H1 (cell line): Measurements from ENCODE around the gene NENF. TPM values are rescaled to one million over a fixed set of nuclear protein-coding genes. Genes with fewer than 3 reads are reported as not detected.

Source experiments
- CTCF ChIA-PET: fragments of 300-600 bp; sonication (Branson Sonifier 250); formaldehyde crosslinking; loops from one replicate; lab custom pipeline; 2021; ENCODE audit not compliant: partially characterized antibody; lab: Charles Lee
- POLR2A ChIA-PET: fragments of 300-600 bp; sonication (Branson Sonifier 250); formaldehyde crosslinking; loops from one replicate; lab custom pipeline; 2021; ENCODE audit warnings: inconsistent platforms; ENCODE audit not compliant: partially characterized antibody; lab: Charles Lee
- DNase-seq, 2 experiments: peaks; one replicate each; pipeline versions ENCODE4 v3.0.0 to v3.0.0-alpha.2; 2010 to 2022; ENCODE audit warnings: low spot score in 2 of 2, low read depth in 1 of 2, mixed read lengths in 1 of 2
- FAIRE-seq: peaks from 2 replicates; lab custom pipeline; 2011; peaks lifted over from hg19 to GRCh38; lab: Jason Lieb, UNC
- H2AFZ ChIP-seq: 2 replicates; pipeline ENCODE4 v1.8.1; 2012; ENCODE audit warnings: low read length, inconsistent platforms
- H2AK5ac ChIP-seq: 2 replicates; pipeline ENCODE4 v1.6.1; 2013; ENCODE audit warnings: low read depth, low read length
- H2BK120ac ChIP-seq: replicated peaks from 2 replicates; pipeline ENCODE3; 2013; ENCODE audit warnings: low read depth, low read length, inconsistent platforms
- H2BK12ac ChIP-seq: 2 replicates; pipeline ENCODE4 v1.6.1; 2013; ENCODE audit warnings: low read depth, low read length
- H2BK15ac ChIP-seq: 2 replicates; pipeline ENCODE4 v1.6.1; 2013; ENCODE audit warnings: low read length
- H2BK20ac ChIP-seq: 2 replicates; pipeline ENCODE4 v1.6.1; 2013; ENCODE audit warnings: low read length
- H2BK5ac ChIP-seq: 2 replicates; pipeline ENCODE4 v1.6.1; 2013; ENCODE audit warnings: low read depth, low read length
- H3K14ac ChIP-seq: 2 replicates; pipeline ENCODE4 v1.6.1; 2013; ENCODE audit warnings: inconsistent platforms; ENCODE audit not compliant: insufficient read length
- H3K18ac ChIP-seq: 2 replicates; pipeline ENCODE4 v1.6.1; 2013; ENCODE audit warnings: low read length; ENCODE audit errors: extremely low read depth
- H3K23ac ChIP-seq: 2 replicates; pipeline ENCODE4 v1.6.1; 2013; ENCODE audit warnings: inconsistent platforms; ENCODE audit not compliant: insufficient read length
- H3K23me2 ChIP-seq: 2 replicates; pipeline ENCODE4 v1.6.1; 2013; ENCODE audit warnings: low read depth, low read length
- H3K27ac ChIP-seq: 2 replicates; pipeline ENCODE4 v1.6.1; 2011; ENCODE audit warnings: low read depth, low read length, inconsistent platforms
- H3K27me3 ChIP-seq, 4 experiments: replicated peaks in 1 of 4; 1 replicate in 1 of 4; 2 replicates in 3 of 4; pipeline versions ENCODE4 v1.6.1 to v1.8.1; 2011 to 2013; ENCODE audit warnings: low read length in 3 of 4, mild to moderate bottlenecking in 3 of 4, inconsistent platforms in 2 of 4, mixed read lengths in 2 of 4, moderate library complexity in 1 of 4; ENCODE audit not compliant: control insufficient read depth in 3 of 4, insufficient read depth in 3 of 4; ENCODE audit errors: extremely low read depth in 1 of 4
- H3K36me3 ChIP-seq, 4 experiments: 2 replicates each; pipeline versions ENCODE4 v1.6.1 to v1.8.1; 2011 to 2013; ENCODE audit warnings: mild to moderate bottlenecking in 4 of 4, low read length in 3 of 4, moderate library complexity in 2 of 4, control low read depth in 1 of 4, inconsistent platforms in 1 of 4; ENCODE audit not compliant: insufficient read depth in 4 of 4, control insufficient read depth in 2 of 4
- H3K4ac ChIP-seq: replicated peaks from 2 replicates; pipeline ENCODE3; 2013; ENCODE audit warnings: low read length, low read depth, mixed read lengths, inconsistent platforms; ENCODE audit not compliant: insufficient read length
- H3K4me1 ChIP-seq, 4 experiments: replicated peaks in 1 of 4; 1 replicate in 1 of 4; 2 replicates in 3 of 4; pipeline versions ENCODE4 v1.6.1 to v1.8.1; 2011 to 2013; ENCODE audit warnings: low read length in 3 of 4, inconsistent platforms in 2 of 4, mixed read lengths in 1 of 4; ENCODE audit not compliant: insufficient read depth in 4 of 4, control insufficient read depth in 3 of 4
- H3K4me2 ChIP-seq, 2 experiments: 2 replicates each; pipeline versions ENCODE4 v1.6.1 to v1.8.1; 2011 to 2013; ENCODE audit warnings: low read depth in 2 of 2, low read length in 2 of 2, control low read depth in 1 of 2, inconsistent platforms in 1 of 2, mild to moderate bottlenecking in 1 of 2; ENCODE audit not compliant: insufficient read depth in 1 of 2
- H3K4me3 ChIP-seq, 4 experiments: fragments of 200-600, 300-600 bp in 1 of 4; sonication (generic), shearing (Covaris generic), sonication (Bioruptor Twin) in 1 of 4; 2 replicates each; pipeline versions ENCODE4 v1.5.1 to v1.8.1; 2011 to 2016; ENCODE audit warnings: low read length in 4 of 4, low read depth in 3 of 4, control low read depth in 2 of 4, inconsistent platforms in 2 of 4, mild to moderate bottlenecking in 2 of 4, mixed read lengths in 1 of 4, moderate library complexity in 1 of 4; ENCODE audit not compliant: insufficient read depth in 2 of 4; ENCODE audit errors: extremely low read depth in 1 of 4
- H3K56ac ChIP-seq: replicated peaks from 2 replicates; pipeline ENCODE3; 2013; ENCODE audit warnings: low read depth, mild to moderate bottlenecking, mixed read lengths, low read length, inconsistent platforms; ENCODE audit not compliant: insufficient read length
- H3K79me1 ChIP-seq: 2 replicates; pipeline ENCODE4 v1.6.1; 2013; ENCODE audit warnings: low read depth, low read length, control low read depth
- H3K79me2 ChIP-seq, 2 experiments: 2 replicates each; pipeline versions ENCODE4 v1.6.1 to v1.8.1; 2012 to 2013; ENCODE audit warnings: low read length in 2 of 2, mild to moderate bottlenecking in 2 of 2, inconsistent platforms in 1 of 2; ENCODE audit not compliant: insufficient read depth in 2 of 2, control insufficient read depth in 1 of 2
- H3K9ac ChIP-seq, 4 experiments: replicated peaks in 1 of 4; 1 replicate in 1 of 4; 2 replicates in 3 of 4; pipeline versions ENCODE4 v1.6.1 to v1.8.1; 2011 to 2013; ENCODE audit warnings: low read depth in 3 of 4, low read length in 3 of 4, control low read depth in 2 of 4, mild to moderate bottlenecking in 2 of 4, moderate library complexity in 2 of 4, inconsistent platforms in 1 of 4; ENCODE audit errors: extremely low read depth in 1 of 4
- H3K9me3 ChIP-seq, 2 experiments: 2 replicates each; pipeline versions ENCODE4 v1.6.1 to v1.8.1; 2012 to 2013; ENCODE audit warnings: mild to moderate bottlenecking in 2 of 2, moderate library complexity in 2 of 2, control low read depth in 1 of 2, inconsistent platforms in 1 of 2, low read depth in 1 of 2, low read length in 1 of 2, mixed read lengths in 1 of 2; ENCODE audit not compliant: insufficient read depth in 2 of 2
- H4K20me1 ChIP-seq, 2 experiments: replicated peaks in 1 of 2; 2 replicates each; pipeline versions ENCODE3 to v1.8.1; 2011 to 2013; ENCODE audit warnings: inconsistent platforms in 2 of 2, low read length in 2 of 2, mild to moderate bottlenecking in 1 of 2; ENCODE audit not compliant: insufficient read depth in 2 of 2, control insufficient read depth in 1 of 2
- H4K5ac ChIP-seq: 2 replicates; pipeline ENCODE4 v1.6.1; 2013; ENCODE audit warnings: low read length, low read depth, mixed read lengths, inconsistent platforms; ENCODE audit not compliant: insufficient read length
- H4K8ac ChIP-seq: 2 replicates; pipeline ENCODE4 v1.8.0; 2013; ENCODE audit warnings: mild to moderate bottlenecking, moderate library complexity, low read length, inconsistent platforms; ENCODE audit not compliant: insufficient read depth; ENCODE audit errors: extremely low read depth
- H4K91ac ChIP-seq: replicated peaks from 2 replicates; pipeline ENCODE3; 2013; ENCODE audit warnings: low read length, mixed read lengths, inconsistent platforms; ENCODE audit not compliant: insufficient read length
- BACH1 ChIP-seq: IDR thresholded peaks from 2 replicates; pipeline ENCODE4 v1.6.1; 2012; ENCODE audit warnings: low read length, improper control_type of control experiment
- BCL11A ChIP-seq, 2 experiments: IDR thresholded peaks; one replicate each; pipeline ENCODE4 v1.6.1; 2011; ENCODE audit warnings: low read depth in 2 of 2, low read length in 2 of 2, mild to moderate bottlenecking in 2 of 2
- CTBP2 ChIP-seq: IDR thresholded peaks from 2 replicates; pipeline ENCODE4 v1.7.0; 2011; ENCODE audit warnings: borderline replicate concordance, mild to moderate bottlenecking, moderate library complexity, mixed read lengths, low read length; ENCODE audit not compliant: insufficient read depth, insufficient read length
- FOSL1 ChIP-seq: IDR thresholded peaks from 2 replicates; pipeline ENCODE4 v1.6.1; 2011; ENCODE audit warnings: mild to moderate bottlenecking, low read depth, low read length, moderate library complexity; ENCODE audit not compliant: insufficient read depth
- HDAC2 ChIP-seq, 2 experiments: fragments of 300-600 bp in 1 of 2; sonication (generic) in 1 of 2; IDR thresholded peaks; 2 replicates each; pipeline ENCODE4 v1.6.1; 2011 to 2012; ENCODE audit warnings: low read depth in 2 of 2, low read length in 2 of 2, mild to moderate bottlenecking in 2 of 2, moderate library complexity in 2 of 2, borderline replicate concordance in 1 of 2, inconsistent platforms in 1 of 2
- HDAC6 ChIP-seq: IDR thresholded peaks from one replicate; pipeline ENCODE4 v1.7.1; 2012; ENCODE audit warnings: low read depth, mild to moderate bottlenecking, inconsistent platforms, low read length, moderate library complexity
- SIN3A ChIP-seq, 2 experiments: IDR thresholded peaks in 1 of 2; conservative IDR thresholded peaks in 1 of 2; 2 replicates each; pipeline ENCODE4 v1.6.1; 2011 to 2012; ENCODE audit warnings: low read length in 2 of 2, improper control_type of control experiment in 1 of 2, low read depth in 1 of 2, mild to moderate bottlenecking in 1 of 2
- SIX5 ChIP-seq: IDR thresholded peaks from 2 replicates; pipeline ENCODE4 v1.6.1; 2011; ENCODE audit warnings: mild to moderate bottlenecking, low read depth, low read length
- USF2 ChIP-seq: IDR thresholded peaks from 2 replicates; pipeline ENCODE4 v1.6.1; 2011; ENCODE audit warnings: low read length, improper control_type of control experiment
- WGBS, 2 experiments: shearing (Covaris generic) in 1 of 2; methylation state at CpG; one replicate each; pipeline versions ENCODE4 v1.1.6 to v1.1.7; 2013 to 2015; ENCODE audit warnings: low lambda C conversion rate in 2 of 2, mixed read lengths in 2 of 2, inconsistent platforms in 1 of 2, low coverage in 1 of 2, missing lambda C conversion rate in 1 of 2; ENCODE audit not compliant: insufficient replicate concordance in 2 of 2, insufficient coverage in 1 of 2, insufficient read length in 1 of 2; ENCODE audit errors: extremely low coverage in 1 of 2, missing lambda C conversion rate in 1 of 2; 5-methylcytosine and 5-hydroxymethylcytosine counted together
- polyA plus RNA-seq, 7 experiments: library from polyadenylated mRNA; depleted of rRNA in 3 of 7; stranded (reverse) in 5 of 7; unstranded in 2 of 7; fragments of >200 nt in 5 of 7; fragments of 200-250 nt in 2 of 7; gene quantifications; 1 replicate in 5 of 7; 2 replicates in 1 of 7; 4 replicates in 1 of 7; pipeline versions ENCODE4 v1.2.1 to v1.2.3, GENCODE V29; 2011 to 2013; ENCODE audit warnings: missing spikeins in 2 of 7, mixed read lengths in 2 of 7
- total RNA-seq: library from RNA; stranded (reverse); fragmentation: NEBNext Ultra II Directional; extraction: Animal tissue kit (Norgen Biotek cat#: 25700); gene quantifications from 2 replicates; pipeline ENCODE4 v1.2.1, GENCODE V29; 2021

The NENF gene
- total and polyA plus RNA-seq, 2 of the 8 experiments (the other 6 are each of a cell fraction or from before 2014, with no cell fraction given): 27.0 to 28.0 TPM

DNA sequence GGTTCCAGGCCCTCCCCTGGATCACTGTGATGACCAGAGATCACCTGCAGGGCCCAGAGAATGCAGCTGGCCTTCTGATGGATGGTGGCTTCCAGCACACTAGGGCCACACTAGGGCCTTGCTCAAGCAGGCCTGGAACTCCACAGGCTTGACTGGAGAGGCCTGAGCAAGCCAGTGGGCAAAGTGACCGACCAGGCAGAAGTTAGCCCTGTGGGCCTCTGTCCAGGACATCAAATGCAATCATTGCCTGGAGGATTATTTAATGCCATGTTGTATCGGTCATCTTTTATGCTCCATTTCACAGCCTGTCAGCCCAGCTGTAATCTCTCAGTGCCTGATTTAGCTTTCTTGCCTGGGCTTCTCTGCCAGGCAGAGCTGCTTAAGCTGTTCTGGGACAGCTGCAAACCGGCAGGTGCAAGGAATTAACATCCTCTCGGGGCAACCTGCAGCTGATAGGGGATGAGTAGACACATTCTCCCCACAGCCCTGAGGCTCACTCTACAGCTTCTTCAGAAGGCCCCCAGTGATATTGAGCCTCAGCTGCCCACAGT, 17.7 kb downstream of the NENF start:
- no peak overlapping the region for H3K4ac ChIP-seq
- no peak overlapping the region for H2BK5ac ChIP-seq
- no peak overlapping the region for H2AK5ac ChIP-seq
- H2AFZ ChIP-seq: no peak overlapping the region
- no peaks in the 10 kb centered on the region; a peak in 1 of 8 replicates for H3K36me3 ChIP-seq
- ChIA-PET CTCF (interaction anchor here (0.9 to 2.1 kb wide), 3 partner anchors 8 to 69 kb away, joined by 3 to 6 read pairs (median 4); partner anchors contain the start of gene NENF), POLR2A (interaction anchor here (0.7 to 1.4 kb wide), 2 partner anchors 10 to 158 kb away, joined by 3 read pairs; partner anchors contain the start of gene ATF3)
- H3K9ac ChIP-seq: no peak overlapping the region
- DNase-seq: no peak
- no peak overlapping the region for H3K56ac ChIP-seq
- no peak overlapping the region for H3K27ac ChIP-seq
- no peak overlapping the region for H2BK20ac ChIP-seq
- H3K27me3 ChIP-seq: no peaks in the 10 kb centered on the region
- no peak overlapping the region for H3K4me3 ChIP-seq
- peaks cover 0 to 4% (median under 1%) of the 10 kb centered on the region in 4 experiments; a peak in 2 of 7 replicates for H3K4me1 ChIP-seq
- H4K8ac ChIP-seq: no peak overlapping the region
- FAIRE-seq: no peak
- no peaks in the 10 kb centered on the region for H3K79me1 ChIP-seq
- no peaks in the 10 kb centered on the region for H4K20me1 ChIP-seq
- no peaks in the 10 kb centered on the region for H3K79me2 ChIP-seq
- no peaks in the 10 kb centered on the region for H3K23me2 ChIP-seq
- no peak overlapping the region for H4K5ac ChIP-seq
- H3K23ac ChIP-seq: no peak overlapping the region
- WGBS, 2 experiments: 84% methylated on average over 4 of the region's 4 CpGs; no CpG with 5 or more reads in 1 of the 2 experiments
- no peak overlapping the region for H2BK15ac ChIP-seq
- H3K18ac ChIP-seq: no peak overlapping the region
- no peak overlapping the region for H3K14ac ChIP-seq
- no peaks in the 10 kb centered on the region for H3K9me3 ChIP-seq
- no peak overlapping the region for H2BK12ac ChIP-seq
- no peak overlapping the region for H4K91ac ChIP-seq
- no peak overlapping the region for H3K4me2 ChIP-seq
- H2BK120ac ChIP-seq: no peak overlapping the region
- TF ChIP-seq USF2 (no peak), CTBP2 (no peak), HDAC6 (no peak), SIN3A (conservative IDR thresholded peaks at IDR 0.05 in 1 of 2, IDR thresholded peaks at IDR 0.05 in 1 of 2; ENCODE audit: low read depth in 1 of 2, low read length in 2 of 2) (no peak), SIX5 (no peak), HDAC2 (IDR thresholded peaks at IDR 0.05; ENCODE audit: borderline replicate concordance in 1 of 2, low read depth in 2 of 2, low read length in 2 of 2) (no peak), BACH1 (no peak), BCL11A (IDR thresholded peaks at IDR 0.05; ENCODE audit: low read depth in 2 of 2, low read length in 2 of 2) (no peak), FOSL1 (no peak)
